ENCODE measurements around the gene MAPK8IP3. TPM values are rescaled to one million over a fixed set of nuclear protein-coding genes. Genes with fewer than 3 reads are reported as not detected.

MAPK8IP3 gene
- total RNA-seq, 1 donor from 2014 or later, result 147 TPM

DNA sequence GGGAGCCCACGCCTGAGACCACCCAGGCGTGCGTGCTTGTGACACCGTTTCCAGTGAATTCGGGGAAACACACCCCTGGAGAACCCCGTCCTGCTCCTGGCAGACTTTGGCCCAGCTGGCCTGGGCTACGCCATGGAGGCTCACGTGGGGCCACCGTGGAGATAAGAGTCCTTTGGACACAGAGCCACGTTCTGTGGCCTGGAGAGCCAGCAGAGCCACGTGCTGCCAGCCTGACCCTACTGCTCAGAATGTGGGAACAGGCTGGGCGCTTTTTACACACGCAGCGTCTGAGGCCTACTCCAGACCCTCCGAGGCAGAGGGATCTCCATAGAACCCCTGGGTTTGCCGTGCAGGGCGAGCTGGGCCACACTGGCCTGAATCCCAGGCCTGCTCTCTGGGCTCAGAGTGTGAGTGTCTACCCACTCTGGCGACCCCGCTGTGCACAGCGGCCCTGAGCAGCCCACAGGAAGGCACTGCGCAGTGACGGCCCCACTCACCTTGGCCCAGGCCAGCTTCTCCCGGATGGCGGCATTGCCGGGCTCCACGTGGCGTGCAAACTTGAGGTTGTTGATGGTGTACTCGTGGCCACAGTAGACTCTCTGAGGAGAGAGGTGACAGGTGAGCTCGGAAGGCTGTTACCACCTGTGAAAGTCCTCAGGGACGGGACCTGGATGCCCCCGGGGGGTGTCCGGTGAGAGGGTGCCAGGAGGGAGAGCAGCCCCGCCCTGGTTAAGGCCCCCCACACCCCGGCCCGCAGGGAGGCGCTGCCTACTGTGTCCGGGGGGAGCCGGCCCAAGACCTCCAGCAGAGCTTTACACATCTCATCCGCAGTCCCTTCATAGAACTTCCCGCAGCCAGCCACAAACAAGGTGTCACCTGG, 110.6 kb downstream of the MAPK8IP3 start:
- no peaks in the 10 kb centered on the region for H3K4me1 Mint-ChIP-seq (ENCODE audit: unreplicated experiment)
- no peak for DNase-seq (ENCODE audit: low spot score)

GRCh38 chr16:1817276-1817589, 111.2 kb downstream of the MAPK8IP3 start:
- TF ChIP-seq, protein P1, sequence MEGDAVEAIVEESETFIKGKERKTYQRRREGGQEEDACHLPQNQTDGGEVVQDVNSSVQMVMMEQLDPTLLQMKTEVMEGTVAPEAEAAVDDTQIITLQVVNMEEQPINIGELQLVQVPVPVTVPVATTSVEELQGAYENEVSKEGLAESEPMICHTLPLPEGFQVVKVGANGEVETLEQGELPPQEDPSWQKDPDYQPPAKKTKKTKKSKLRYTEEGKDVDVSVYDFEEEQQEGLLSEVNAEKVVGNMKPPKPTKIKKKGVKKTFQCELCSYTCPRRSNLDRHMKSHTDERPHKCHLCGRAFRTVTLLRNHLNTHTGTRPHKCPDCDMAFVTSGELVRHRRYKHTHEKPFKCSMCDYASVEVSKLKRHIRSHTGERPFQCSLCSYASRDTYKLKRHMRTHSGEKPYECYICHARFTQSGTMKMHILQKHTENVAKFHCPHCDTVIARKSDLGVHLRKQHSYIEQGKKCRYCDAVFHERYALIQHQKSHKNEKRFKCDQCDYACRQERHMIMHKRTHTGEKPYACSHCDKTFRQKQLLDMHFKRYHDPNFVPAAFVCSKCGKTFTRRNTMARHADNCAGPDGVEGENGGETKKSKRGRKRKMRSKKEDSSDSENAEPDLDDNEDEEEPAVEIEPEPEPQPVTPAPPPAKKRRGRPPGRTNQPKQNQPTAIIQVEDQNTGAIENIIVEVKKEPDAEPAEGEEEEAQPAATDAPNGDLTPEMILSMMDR (IDR thresholded peaks at IDR 0.05; ENCODE audit: unreplicated experiment), result no peak
- no peak for DNase-seq (ENCODE audit: low spot score)
- Mint-ChIP-seq H3K27ac (ENCODE audit: unreplicated experiment) (no peak overlapping the region), H3K36me3 (ENCODE audit: low read depth, unreplicated experiment) (peaks cover 21% of the 10 kb centered on the region), H3K27me3 (ENCODE audit: unreplicated experiment) (no peaks in the 10 kb centered on the region), H3K4me1 (ENCODE audit: unreplicated experiment) (no peaks in the 10 kb centered on the region), H3K4me3 (ENCODE audit: unreplicated experiment) (no peak overlapping the region), H3K9me3 (ENCODE audit: unreplicated experiment) (no peaks in the 10 kb centered on the region)

More for the DNA sequence above, 110.6 kb downstream of the MAPK8IP3 start:
- no peak overlapping the region for H3K27ac Mint-ChIP-seq (ENCODE audit: unreplicated experiment)
- H3K4me3 Mint-ChIP-seq (ENCODE audit: unreplicated experiment), result no peak overlapping the region
- no peaks in the 10 kb centered on the region for H3K9me3 Mint-ChIP-seq (ENCODE audit: unreplicated experiment)
- TF ChIP-seq, protein P1 (IDR thresholded peaks at IDR 0.05; ENCODE audit: unreplicated experiment), result no peak
- H3K27me3 Mint-ChIP-seq (ENCODE audit: unreplicated experiment), result no peaks in the 10 kb centered on the region
- peaks cover 21% of the 10 kb centered on the region for H3K36me3 Mint-ChIP-seq (ENCODE audit: low read depth, unreplicated experiment)

DNA sequence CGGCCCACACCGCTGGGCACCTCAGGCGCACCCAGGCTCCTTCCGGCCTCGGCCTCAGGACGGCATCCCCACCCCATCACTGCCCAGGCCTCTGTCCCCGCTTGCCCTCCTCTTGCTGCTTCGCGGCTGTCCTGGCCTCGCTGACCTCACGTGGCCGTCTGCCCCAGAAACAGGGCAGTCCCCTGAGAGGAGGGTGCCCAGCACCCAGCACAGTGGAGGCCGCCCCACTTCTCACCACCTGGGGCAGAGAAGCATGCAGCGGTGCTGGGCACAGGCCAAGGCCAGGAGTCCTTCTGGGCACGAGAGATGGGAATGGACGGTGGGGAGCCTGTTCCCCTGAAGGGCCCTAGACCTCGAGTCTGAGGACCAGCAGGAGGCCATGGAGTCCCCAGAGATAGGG, 111.7 kb downstream of the MAPK8IP3 start:
- no peaks in the 10 kb centered on the region for H3K9me3 Mint-ChIP-seq (ENCODE audit: unreplicated experiment)
- DNase-seq (ENCODE audit: low spot score), result no peak
- H3K4me3 Mint-ChIP-seq (ENCODE audit: unreplicated experiment), result no peak overlapping the region
- H3K27ac Mint-ChIP-seq (ENCODE audit: unreplicated experiment), result no peak overlapping the region
- peaks cover 21% of the 10 kb centered on the region for H3K36me3 Mint-ChIP-seq (ENCODE audit: low read depth, unreplicated experiment)
- no peaks in the 10 kb centered on the region for H3K4me1 Mint-ChIP-seq (ENCODE audit: unreplicated experiment)
- TF ChIP-seq, protein P1 (IDR thresholded peaks at IDR 0.05; ENCODE audit: unreplicated experiment), result no peak
- no peaks in the 10 kb centered on the region for H3K27me3 Mint-ChIP-seq (ENCODE audit: unreplicated experiment)

- peaks cover 18% of the 10 kb centered on the region for H3K36me3 Mint-ChIP-seq (ENCODE audit: low read depth, unreplicated experiment)
- H3K9me3 Mint-ChIP-seq (ENCODE audit: unreplicated experiment), result no peaks in the 10 kb centered on the region
- H3K27ac Mint-ChIP-seq (ENCODE audit: unreplicated experiment), result no peak overlapping the region
- no peak overlapping the region for H3K4me3 Mint-ChIP-seq (ENCODE audit: unreplicated experiment)
- no peaks in the 10 kb centered on the region for H3K4me1 Mint-ChIP-seq (ENCODE audit: unreplicated experiment)
- no peak for DNase-seq (ENCODE audit: low spot score)
- TF ChIP-seq, protein P1 (IDR thresholded peaks at IDR 0.05; ENCODE audit: unreplicated experiment), result no peak
- no peaks in the 10 kb centered on the region for H3K27me3 Mint-ChIP-seq (ENCODE audit: unreplicated experiment)
Measured at GRCh38 chr16:1818204-1818872, 112.3 kb downstream of the MAPK8IP3 start.

Measured in endothelial cell (in vitro differentiated cells).